Ishikawa (cell line): Measurements from ENCODE around the gene EMSY.

Experiments used
- CEBPB ChIP-seq: IDR thresholded peaks from 2 replicates; pipeline ENCODE4 v1.6.1; 2012
- EGR1 ChIP-seq: IDR thresholded peaks from 2 replicates; pipeline ENCODE4 v1.6.1; 2012
- EP300 ChIP-seq: IDR thresholded peaks from 2 replicates; pipeline ENCODE4 v1.6.1; 2012; ENCODE audit warnings: borderline replicate concordance
- FOXM1 ChIP-seq: IDR thresholded peaks from 2 replicates; pipeline ENCODE4 v1.6.1; 2012; ENCODE audit warnings: low read depth, borderline replicate concordance
- MAX ChIP-seq: IDR thresholded peaks from 2 replicates; pipeline ENCODE4 v1.6.1; 2012
- REST ChIP-seq: IDR thresholded peaks from 2 replicates; pipeline ENCODE4 v1.6.1; 2012; ENCODE audit warnings: low read depth, mild to moderate bottlenecking
- TAF1 ChIP-seq: IDR thresholded peaks from 2 replicates; pipeline ENCODE4 v1.6.1; 2012; ENCODE audit warnings: low read depth, mild to moderate bottlenecking
- TEAD4 ChIP-seq: IDR thresholded peaks from 2 replicates; pipeline ENCODE4 v1.6.1; 2012

GRCh38 chr11:76493626-76494539, 49.1 kb downstream of the EMSY start:
- no peak for TF ChIP-seq TAF1
- TF ChIP-seq EGR1: no peak
- TF ChIP-seq FOXM1: no peak
- TF ChIP-seq EP300: no peak
- TF ChIP-seq MAX: no peak
- no peak for TF ChIP-seq CEBPB
- no peak for TF ChIP-seq TEAD4
- no peak for TF ChIP-seq REST
